ENCODE results near the gene CCDC97.

Gene CCDC97

DNA sequence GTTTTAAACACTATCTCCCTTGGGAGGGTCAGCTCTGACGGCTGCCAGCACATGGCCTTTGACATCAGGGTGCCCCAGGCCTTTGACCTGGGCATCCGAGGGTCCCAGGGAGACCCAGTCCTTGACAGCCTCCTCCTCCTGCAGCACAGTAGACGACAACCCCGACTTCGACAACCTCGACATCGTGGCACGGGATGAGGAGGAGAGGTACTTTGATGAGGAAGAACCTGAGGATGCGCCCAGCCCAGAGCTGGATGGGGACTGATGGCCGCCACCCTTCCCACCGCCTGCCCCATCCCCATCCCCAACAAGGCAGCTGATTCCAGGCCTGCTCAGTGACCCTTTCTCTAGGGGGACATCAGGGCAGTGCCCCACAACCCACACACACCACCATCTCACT, 12.5 kb downstream of the CCDC97 start:
- TF ChIP-seq RBAK (tag by site-specific recombination; IDR thresholded peaks at IDR 0.05) (no peak), GLIS1 (tag by site-specific recombination; IDR thresholded peaks at IDR 0.05) (no peak), ZNF2 (tag by site-specific recombination; IDR thresholded peaks at IDR 0.05) (no peak), TRIM28 (IDR thresholded peaks at IDR 0.05; ENCODE audit: borderline replicate concordance, low read length) (no peak), ZFP3 (tag by site-specific recombination; IDR thresholded peaks at IDR 0.05; ENCODE audit: low read depth) (no peak)
- TF ChIP-seq, protein P1, sequence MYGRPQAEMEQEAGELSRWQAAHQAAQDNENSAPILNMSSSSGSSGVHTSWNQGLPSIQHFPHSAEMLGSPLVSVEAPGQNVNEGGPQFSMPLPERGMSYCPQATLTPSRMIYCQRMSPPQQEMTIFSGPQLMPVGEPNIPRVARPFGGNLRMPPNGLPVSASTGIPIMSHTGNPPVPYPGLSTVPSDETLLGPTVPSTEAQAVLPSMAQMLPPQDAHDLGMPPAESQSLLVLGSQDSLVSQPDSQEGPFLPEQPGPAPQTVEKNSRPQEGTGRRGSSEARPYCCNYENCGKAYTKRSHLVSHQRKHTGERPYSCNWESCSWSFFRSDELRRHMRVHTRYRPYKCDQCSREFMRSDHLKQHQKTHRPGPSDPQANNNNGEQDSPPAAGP (tag by site-specific recombination; IDR thresholded peaks at IDR 0.05) = no peak
- ChIA-PET CTCF (interaction anchor here (0.5 to 2.2 kb wide), 21 partner anchors 10 to 837 kb away, joined by 3 to 14 read pairs (median 4); partner anchors contain the start of genes B9D2 and TGFB1), POLR2A (interaction anchor here (1.0 to 2.9 kb wide), 3 partner anchors 30 to 271 kb away, joined by 3 to 22 read pairs (median 4); partner anchors contain the start of genes HNRNPUL1 and TGFB1)
- H3K27ac ChIP-seq (ENCODE audit: extremely low read depth, low read depth, low read length) = peak overlapping the region; percentile 45; the same call in 1 of the 2 replicates
- no peak overlapping the region for H3K4me3 ChIP-seq (ENCODE audit: low read depth, low read length)
- no peaks in the 10 kb centered on the region for H3K9me3 ChIP-seq (ENCODE audit: control insufficient read depth, insufficient read depth, low read depth, low read length)
- H3K4me1 ChIP-seq (ENCODE audit: control insufficient read depth, insufficient read depth, low read length) = peaks cover 22% of the 10 kb centered on the region
- peaks cover 23 to 47% of the 10 kb centered on the region in 2 experiments for H3K36me3 ChIP-seq (ENCODE audit: control insufficient read depth in 2 of 2, insufficient read depth in 1 of 2, low read length in 2 of 2)

DNA sequence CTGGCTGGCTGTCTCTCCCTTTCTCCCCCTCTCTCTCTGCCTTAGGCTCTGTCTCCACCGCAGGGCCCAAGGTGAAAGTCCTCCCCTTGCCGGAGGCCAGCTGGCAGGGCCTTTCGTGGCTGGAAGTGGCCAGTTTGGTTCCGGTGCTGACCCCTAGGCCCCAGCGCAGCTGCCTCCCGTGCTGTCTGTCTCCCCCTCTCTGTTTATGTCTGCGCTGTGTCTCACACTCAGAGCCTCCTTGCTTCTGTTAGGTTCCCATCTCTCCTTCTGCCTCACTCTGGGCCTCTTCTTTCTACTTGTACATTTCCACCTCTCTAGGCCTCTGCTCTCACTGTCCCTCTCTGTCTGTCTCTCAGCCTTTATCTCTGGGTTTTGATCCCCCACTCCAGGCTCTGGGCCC, 13.1 kb downstream of the CCDC97 start:
- H3K4me1 ChIP-seq (ENCODE audit: control insufficient read depth, insufficient read depth, low read length) = peaks cover 22% of the 10 kb centered on the region
- POLR2A ChIA-PET = interaction anchor here (1.0 to 2.9 kb wide), 2 partner anchors 29 to 271 kb away, joined by 3 to 22 read pairs; partner anchors contain the start of gene TGFB1
- peak; percentile 50; the same call in 1 of the 2 replicates for TF ChIP-seq PRDM1 (tag by site-specific recombination; IDR thresholded peaks at IDR 0.05)
- TF ChIP-seq ZNF366 (tag by site-specific recombination; conservative IDR thresholded peaks at IDR 0.05) = 0 out of 2 replicates have a peak, but pooled peaks have one; percentile 11
- no peak for TF ChIP-seq ZXDB (tag by site-specific recombination; IDR thresholded peaks at IDR 0.05)
- peaks cover 18 to 49% of the 10 kb centered on the region in 2 experiments for H3K36me3 ChIP-seq (ENCODE audit: control insufficient read depth in 2 of 2, insufficient read depth in 1 of 2, low read length in 2 of 2)
- CTCF ChIA-PET = interaction anchor here (0.6 to 2.2 kb wide), 6 partner anchors 15 to 247 kb away, joined by 3 to 14 read pairs (median 8); no protein-coding TSS in a partner anchor
- peak overlapping the region; percentile 45 for H3K27ac ChIP-seq (ENCODE audit: extremely low read depth, low read depth, low read length)
- H3K9me3 ChIP-seq (ENCODE audit: control insufficient read depth, insufficient read depth, low read depth, low read length) = no peaks in the 10 kb centered on the region
- H3K4me3 ChIP-seq (ENCODE audit: low read depth, low read length) = no peak overlapping the region

DNA sequence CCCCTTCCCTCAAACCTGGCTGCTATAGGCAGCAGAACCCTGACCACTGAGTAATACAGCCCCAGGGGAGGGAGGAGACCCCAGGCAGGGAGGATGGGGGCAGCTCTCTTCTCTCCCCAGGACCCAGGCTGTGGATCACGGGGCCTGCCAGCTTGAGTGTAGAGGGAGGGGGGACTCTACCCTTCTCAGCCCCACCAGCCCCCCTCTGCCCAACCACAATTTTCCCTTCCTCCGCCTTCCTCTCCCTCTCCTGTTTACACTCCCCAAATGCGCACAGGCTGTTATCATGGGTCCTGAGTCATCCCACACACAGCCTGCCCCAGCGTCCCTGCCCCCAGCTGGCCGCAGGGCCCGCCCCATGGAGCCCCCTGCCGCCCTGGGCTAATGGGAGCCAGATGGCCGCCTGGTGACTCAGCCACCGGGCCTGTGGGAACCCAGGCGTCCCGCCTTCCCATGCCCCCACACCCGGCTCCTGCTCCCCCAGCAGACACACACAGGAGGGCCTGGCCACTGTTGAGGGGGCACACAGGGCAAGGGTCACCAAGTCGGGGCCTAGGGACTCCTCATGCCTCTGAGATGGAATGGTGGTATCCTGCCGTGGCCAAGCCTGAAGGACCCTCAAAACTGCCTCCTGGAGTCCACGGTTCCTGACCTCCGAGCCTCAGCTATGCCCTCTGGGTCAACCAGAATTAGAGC, 13.6 kb downstream of the CCDC97 start:
- H3K4me1 ChIP-seq (ENCODE audit: control insufficient read depth, insufficient read depth, low read length) = peaks cover 22% of the 10 kb centered on the region
- ChIA-PET POLR2A (interaction anchor here (1.0 to 2.9 kb wide), 4 partner anchors 12 to 270 kb away, joined by 3 to 22 read pairs (median 7); partner anchors contain the start of genes HNRNPUL1 and TGFB1), CTCF (interaction anchor here (0.6 to 2.0 kb wide), 6 partner anchors 15 to 246 kb away, joined by 3 to 14 read pairs (median 4); no protein-coding TSS in a partner anchor)
- H3K36me3 ChIP-seq (ENCODE audit: control insufficient read depth in 2 of 2, insufficient read depth in 1 of 2, low read length in 2 of 2) = peaks cover 12 to 51% of the 10 kb centered on the region in 2 experiments; a peak in 2 of 3 replicates
- H3K9me3 ChIP-seq (ENCODE audit: control insufficient read depth, insufficient read depth, low read depth, low read length) = no peaks in the 10 kb centered on the region
- peak overlapping the region; percentile 45 for H3K27ac ChIP-seq (ENCODE audit: extremely low read depth, low read depth, low read length)
- no peak overlapping the region for H3K4me3 ChIP-seq (ENCODE audit: low read depth, low read length)
- TF ChIP-seq KLF9 (tag by site-specific recombination; IDR thresholded peaks at IDR 0.05; ENCODE audit: low read depth) (no peak), TRIM28 (IDR thresholded peaks at IDR 0.05; ENCODE audit: borderline replicate concordance, low read length) (no peak), ZFHX2 (tag by site-specific recombination; conservative IDR thresholded peaks at IDR 0.05) (peak; percentile 87), GLIS1 (tag by site-specific recombination; IDR thresholded peaks at IDR 0.05) (peak; percentile 95), ZNF571 (tag by site-specific recombination; IDR thresholded peaks at IDR 0.05) (no peak), EGR2 (tag by site-specific recombination; IDR thresholded peaks at IDR 0.05; ENCODE audit: low read depth) (peak; percentile 76), ZNF660 (tag by site-specific recombination; IDR thresholded peaks at IDR 0.05) (no peak), TCF7L2 (IDR thresholded peaks at IDR 0.05; ENCODE audit: borderline replicate concordance, low read depth, low read length) (no peak), ZNF558 (tag by site-specific recombination; IDR thresholded peaks at IDR 0.05) (no peak), SETDB1 (IDR thresholded peaks at IDR 0.05; ENCODE audit: insufficient read length, low read length) (no peak), BCL11B (tag by site-specific recombination; IDR thresholded peaks at IDR 0.05; ENCODE audit: low read depth) (no peak), MZF1 (tag by site-specific recombination; IDR thresholded peaks at IDR 0.05; ENCODE audit: borderline replicate concordance) (no peak), ZNF629 (tag by site-specific recombination; IDR thresholded peaks at IDR 0.05) (peak; percentile 49; the same call in 1 of the 2 replicates), KLF7 (tag by site-specific recombination; IDR thresholded peaks at IDR 0.05; ENCODE audit: borderline replicate concordance) (no peak), ZNF426 (tag by site-specific recombination; IDR thresholded peaks at IDR 0.05) (no peak), ZNF324 (tag by site-specific recombination; IDR thresholded peaks at IDR 0.05) (no peak), OVOL3 (tag by site-specific recombination; IDR thresholded peaks at IDR 0.05) (no peak), ZNF24 (tag by site-specific recombination; IDR thresholded peaks at IDR 0.05) (no peak)
- TF ChIP-seq, protein P1 (tag by site-specific recombination; IDR thresholded peaks at IDR 0.05) = peak; percentile 99
- TF ChIP-seq, protein P2, sequence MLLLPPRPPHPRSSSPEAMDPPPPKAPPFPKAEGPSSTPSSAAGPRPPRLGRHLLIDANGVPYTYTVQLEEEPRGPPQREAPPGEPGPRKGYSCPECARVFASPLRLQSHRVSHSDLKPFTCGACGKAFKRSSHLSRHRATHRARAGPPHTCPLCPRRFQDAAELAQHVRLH (tag by site-specific recombination; IDR thresholded peaks at IDR 0.05) = no peak
- TF ChIP-seq, protein P3, sequence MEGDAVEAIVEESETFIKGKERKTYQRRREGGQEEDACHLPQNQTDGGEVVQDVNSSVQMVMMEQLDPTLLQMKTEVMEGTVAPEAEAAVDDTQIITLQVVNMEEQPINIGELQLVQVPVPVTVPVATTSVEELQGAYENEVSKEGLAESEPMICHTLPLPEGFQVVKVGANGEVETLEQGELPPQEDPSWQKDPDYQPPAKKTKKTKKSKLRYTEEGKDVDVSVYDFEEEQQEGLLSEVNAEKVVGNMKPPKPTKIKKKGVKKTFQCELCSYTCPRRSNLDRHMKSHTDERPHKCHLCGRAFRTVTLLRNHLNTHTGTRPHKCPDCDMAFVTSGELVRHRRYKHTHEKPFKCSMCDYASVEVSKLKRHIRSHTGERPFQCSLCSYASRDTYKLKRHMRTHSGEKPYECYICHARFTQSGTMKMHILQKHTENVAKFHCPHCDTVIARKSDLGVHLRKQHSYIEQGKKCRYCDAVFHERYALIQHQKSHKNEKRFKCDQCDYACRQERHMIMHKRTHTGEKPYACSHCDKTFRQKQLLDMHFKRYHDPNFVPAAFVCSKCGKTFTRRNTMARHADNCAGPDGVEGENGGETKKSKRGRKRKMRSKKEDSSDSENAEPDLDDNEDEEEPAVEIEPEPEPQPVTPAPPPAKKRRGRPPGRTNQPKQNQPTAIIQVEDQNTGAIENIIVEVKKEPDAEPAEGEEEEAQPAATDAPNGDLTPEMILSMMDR (tag by site-specific recombination; IDR thresholded peaks at IDR 0.05) = no peak
